A673 (cell line): ENCODE measurements around the gene EZR. TPM values are rescaled to one million over a fixed set of nuclear protein-coding genes. Genes with fewer than 3 reads are reported as not detected.
A peak's percentile ranks its signal among the peaks of the same experiment; 100 is the strongest.

Experiments used
- BruUV-seq: library from RNA; stranded (reverse); fragments of 400-500 nt; replicated peaks from 2 replicates; lab custom pipeline; 2021; lab: Mats Ljungman, UMichigan
- CTCF ChIA-PET: fragments of 300-600 bp; sonication (Branson Sonifier 250); formaldehyde crosslinking; loops from one replicate; lab custom pipeline; 2022; ENCODE audit warnings: antibody characterized with exemption; lab: Charles Lee
- POLR2A ChIA-PET: fragments of 300-600 bp; sonication (Branson Sonifier 250); formaldehyde crosslinking; loops from one replicate; lab custom pipeline; 2022; ENCODE audit warnings: antibody characterized with exemption; ENCODE audit not compliant: low non-redundant PET; lab: Charles Lee
- DNase-seq: peaks from one replicate; pipeline ENCODE4 v3.0.0-alpha.2; 2015; ENCODE audit warnings: low spot score
- H3K27ac ChIP-seq: fragments of 200-600 bp; sonication (generic); 2 replicates; pipeline ENCODE4 v1.5.1; 2016; ENCODE audit warnings: mixed run types, low read depth, mild to moderate bottlenecking, mixed read lengths, antibody characterized with exemption, low read length; ENCODE audit not compliant: poor library complexity, severe bottlenecking
- H3K27me3 ChIP-seq: fragments of 200-600 bp; sonication (generic); replicated peaks from 2 replicates; pipeline ENCODE4 v1.6.1; 2017; ENCODE audit warnings: mixed run types, low read depth, mild to moderate bottlenecking, mixed read lengths, antibody characterized with exemption, low read length; ENCODE audit not compliant: insufficient read depth, poor library complexity
- H3K36me3 ChIP-seq: fragments of 200-600 bp; sonication (generic); 2 replicates; pipeline ENCODE4 v1.6.1; 2016; ENCODE audit warnings: mixed run types, mild to moderate bottlenecking, mixed read lengths, antibody characterized with exemption, low read length; ENCODE audit not compliant: insufficient read depth, poor library complexity, severe bottlenecking
- H3K4me1 ChIP-seq: fragments of 200-600 bp; sonication (generic); 2 replicates; pipeline ENCODE4 v1.6.1; 2017; ENCODE audit warnings: mixed run types, mild to moderate bottlenecking, mixed read lengths, antibody characterized with exemption, low read length; ENCODE audit not compliant: insufficient read depth, poor library complexity, severe bottlenecking
- H3K4me3 ChIP-seq: fragments of 200-600 bp; sonication (generic); 2 replicates; pipeline ENCODE4 v1.5.1; 2016; ENCODE audit warnings: low read depth, mixed run types, mild to moderate bottlenecking, mixed read lengths, low read length; ENCODE audit not compliant: poor library complexity, severe bottlenecking
- H3K9me3 ChIP-seq: fragments of 200-600 bp; sonication (generic); 2 replicates; pipeline ENCODE4 v1.6.1; 2016; ENCODE audit warnings: mixed run types, low read depth, mild to moderate bottlenecking, mixed read lengths, antibody characterized with exemption, low read length; ENCODE audit not compliant: poor library complexity, severe bottlenecking
- EZH2 ChIP-seq: fragments of 200-600 bp; sonication (generic); IDR thresholded peaks from 2 replicates; pipeline ENCODE4 v1.6.1; 2017; ENCODE audit warnings: borderline replicate concordance, low read depth, mild to moderate bottlenecking, mixed read lengths, antibody characterized with exemption, low read length; ENCODE audit not compliant: poor library complexity, severe bottlenecking
- intact Hi-C: fragments of 100-400 bp; cut with micrococcal nuclease; formaldehyde crosslinking; loops from one replicate; pipeline ENCODE4 v1.10.0; 2022; ENCODE audit not compliant: unreplicated experiment
- total RNA-seq: library from RNA; stranded (reverse); gene quantifications from 2 replicates; pipeline ENCODE4 v1.2.3, GENCODE V29; 2021
- TF ChIP-seq, protein P1 (sequence below): fragments of 300-800, 200-600 bp; sonication (generic); conservative IDR thresholded peaks from 2 replicates; pipeline ENCODE4 v1.5.1; 2017; ENCODE audit warnings: low read depth, mild to moderate bottlenecking, antibody characterized with exemption, low read length, moderate library complexity, mixed read lengths

The EZR gene
- total RNA-seq, 1 experiment from 2014 or later, result 144 TPM

GRCh38 chr6:158773581-158774449 lies 45.4 kb downstream of the EZR start:
- H3K27ac ChIP-seq, result peak overlapping the region; percentile 25
- no peaks in the 10 kb centered on the region for H3K9me3 ChIP-seq
- BruUV-seq, result no TSS peak
- ChIA-PET POLR2A (no interaction called here), CTCF (interaction anchor here (0.5 to 0.7 kb wide), 2 partner anchors 30 to 480 kb away, joined by 4 to 7 read pairs; no protein-coding TSS in a partner anchor)
- DNase-seq, result peak; percentile 24
- H3K27me3 ChIP-seq, result no peaks in the 10 kb centered on the region
- no peak overlapping the region for H3K4me3 ChIP-seq
- H3K4me1 ChIP-seq, result peaks cover 22% of the 10 kb centered on the region
- TF ChIP-seq, protein P1, sequence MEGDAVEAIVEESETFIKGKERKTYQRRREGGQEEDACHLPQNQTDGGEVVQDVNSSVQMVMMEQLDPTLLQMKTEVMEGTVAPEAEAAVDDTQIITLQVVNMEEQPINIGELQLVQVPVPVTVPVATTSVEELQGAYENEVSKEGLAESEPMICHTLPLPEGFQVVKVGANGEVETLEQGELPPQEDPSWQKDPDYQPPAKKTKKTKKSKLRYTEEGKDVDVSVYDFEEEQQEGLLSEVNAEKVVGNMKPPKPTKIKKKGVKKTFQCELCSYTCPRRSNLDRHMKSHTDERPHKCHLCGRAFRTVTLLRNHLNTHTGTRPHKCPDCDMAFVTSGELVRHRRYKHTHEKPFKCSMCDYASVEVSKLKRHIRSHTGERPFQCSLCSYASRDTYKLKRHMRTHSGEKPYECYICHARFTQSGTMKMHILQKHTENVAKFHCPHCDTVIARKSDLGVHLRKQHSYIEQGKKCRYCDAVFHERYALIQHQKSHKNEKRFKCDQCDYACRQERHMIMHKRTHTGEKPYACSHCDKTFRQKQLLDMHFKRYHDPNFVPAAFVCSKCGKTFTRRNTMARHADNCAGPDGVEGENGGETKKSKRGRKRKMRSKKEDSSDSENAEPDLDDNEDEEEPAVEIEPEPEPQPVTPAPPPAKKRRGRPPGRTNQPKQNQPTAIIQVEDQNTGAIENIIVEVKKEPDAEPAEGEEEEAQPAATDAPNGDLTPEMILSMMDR, result no peak
- no peak for TF ChIP-seq EZH2
- intact Hi-C loops, result no loop called here
- H3K36me3 ChIP-seq, result peaks cover 91% of the 10 kb centered on the region

GRCh38 chr6:158772851-158773371 lies 46.3 kb downstream of the EZR start:
- ChIA-PET POLR2A (interaction anchor here (0.6 kb wide), 1 partner anchor 49 kb away, joined by 3 read pairs; no protein-coding TSS in a partner anchor), CTCF (interaction anchor here (0.6 kb wide), 1 partner anchor 113 kb away, joined by 3 read pairs; no protein-coding TSS in a partner anchor)
- no TSS peak for BruUV-seq
- no peak for DNase-seq
- Histone ChIP-seq H3K36me3 (peaks cover 93% of the 10 kb centered on the region), H3K27me3 (no peaks in the 10 kb centered on the region), H3K4me3 (no peak overlapping the region), H3K9me3 (no peaks in the 10 kb centered on the region), H3K27ac (no peak overlapping the region), H3K4me1 (peaks cover 22% of the 10 kb centered on the region)
- intact Hi-C loops, result no loop called here
- TF ChIP-seq, protein P1, result no peak
- no peak for TF ChIP-seq EZH2

GRCh38 chr6:158772172-158772571 lies 47.0 kb downstream of the EZR start:
- Histone ChIP-seq H3K27ac (no peak overlapping the region), H3K27me3 (no peaks in the 10 kb centered on the region), H3K9me3 (no peaks in the 10 kb centered on the region), H3K36me3 (peaks cover 95% of the 10 kb centered on the region), H3K4me1 (peaks cover 22% of the 10 kb centered on the region), H3K4me3 (no peak overlapping the region)
- ChIA-PET CTCF (no interaction called here), POLR2A (no interaction called here)
- no peak for DNase-seq
- no TSS peak for BruUV-seq
- TF ChIP-seq EZH2, result no peak
- TF ChIP-seq, protein P1, result no peak
- intact Hi-C loops, result no loop called here
